Body of pancreas (tissue), 4 donors: ENCODE data around the gene SSU72.

Experiments
- CTCF ChIP-seq, 7 experiments: fragments of 450-650 bp in 4 of 7; fragments of 200-600 bp in 3 of 7; sonication (generic) in 3 of 7; IDR thresholded peaks; one replicate each; pipeline ENCODE4 v1.5.1; 2016 to 2019; ENCODE audit warnings: antibody characterized with exemption in 7 of 7
- POLR2A ChIP-seq, 3 donors: fragments of 450-650 bp; IDR thresholded peaks; one replicate each; pipeline ENCODE4 v1.6.1; 2016; ENCODE audit warnings: antibody characterized with exemption in 3 of 3, mild to moderate bottlenecking in 2 of 3

DNA sequence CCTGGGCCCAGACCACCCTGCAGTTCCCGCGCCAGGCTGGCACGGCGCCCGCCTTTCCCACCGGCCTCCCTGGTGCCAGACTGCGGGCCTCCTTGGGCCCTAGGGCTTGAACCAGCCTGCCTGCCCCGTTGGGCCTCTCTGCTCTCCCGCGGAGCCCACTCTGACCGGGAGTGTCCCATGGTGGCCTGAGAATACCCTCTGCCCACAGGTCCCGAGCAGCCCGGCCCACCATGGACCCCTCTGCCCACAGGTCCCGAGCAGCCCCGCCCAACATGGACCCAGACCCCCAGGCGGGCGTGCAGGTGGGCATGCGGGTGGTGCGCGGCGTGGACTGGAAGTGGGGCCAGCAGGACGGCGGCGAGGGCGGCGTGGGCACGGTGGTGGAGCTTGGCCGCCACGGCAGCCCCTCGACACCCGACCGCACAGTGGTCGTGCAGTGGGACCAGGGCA is 48.5 kb upstream of the SSU72 start:
- TF ChIP-seq CTCF (IDR thresholded peaks at IDR 0.05) (no peak), POLR2A (IDR thresholded peaks at IDR 0.05) (no peak)
